Measurements from ENCODE around the gene CAPRIN1. TPM values are rescaled to one million over a fixed set of nuclear protein-coding genes. Genes with fewer than 3 reads are reported as not detected.

The CAPRIN1 gene
- total and polyA plus RNA-seq, 2 of the 8 experiments (the other 6 are each of a cell fraction or from before 2014, with no cell fraction given) = 221 to 317 TPM

DNA sequence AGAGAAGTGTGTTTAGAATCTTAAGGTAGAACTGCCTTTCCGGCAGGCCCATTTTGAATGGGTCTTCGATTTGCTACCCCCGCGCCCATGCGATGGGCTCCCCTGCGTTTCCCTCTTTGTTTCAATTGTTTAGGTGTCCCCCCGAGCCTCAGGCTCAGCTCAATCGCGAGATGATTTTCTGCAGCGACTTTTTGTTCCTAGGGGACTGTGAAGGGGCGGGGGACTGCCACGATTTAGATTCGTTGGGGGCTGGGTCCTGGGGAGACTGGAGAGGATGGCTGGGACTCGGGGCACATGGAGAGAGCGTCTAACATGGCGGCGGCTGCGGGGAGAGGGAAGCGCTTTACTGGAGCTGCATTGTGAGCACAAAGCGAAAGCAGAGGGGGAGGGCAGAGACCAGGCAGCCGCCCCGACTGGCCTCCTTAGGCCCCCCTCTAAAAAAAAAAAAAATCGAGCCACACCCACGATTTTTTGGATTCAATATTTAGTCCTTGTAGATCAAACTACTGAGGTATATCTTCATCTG lies 1.7 kb downstream of the CAPRIN1 start:
- Histone ChIP-seq H3K18ac (ENCODE audit: extremely low read depth, low read length) (peak overlapping the region; percentile 96; the same call in 1 of the 2 replicates), H3K27me3 (replicated peaks in 1 of 4; ENCODE audit: control insufficient read depth in 3 of 4, extremely low read depth in 1 of 4, insufficient read depth in 3 of 4, low read length in 3 of 4) (no peaks in the 10 kb centered on the region), H3K23ac (ENCODE audit: insufficient read length) (no peak overlapping the region), H3K79me1 (ENCODE audit: low read depth, low read length) (no peaks in the 10 kb centered on the region), H3K79me2 (ENCODE audit: control insufficient read depth in 1 of 2, insufficient read depth in 2 of 2, low read length in 2 of 2) (peaks cover 52 to 61% of the 10 kb centered on the region in 2 experiments), H2BK20ac (ENCODE audit: low read length) (no peak overlapping the region), H4K8ac (ENCODE audit: extremely low read depth, insufficient read depth, low read length) (peak overlapping the region; percentile 96), H3K9ac (replicated peaks in 1 of 4; ENCODE audit: extremely low read depth in 1 of 4, low read depth in 3 of 4, low read length in 3 of 4) (peak overlapping the region; percentile 88 to 98 (median 96)), H2BK12ac (ENCODE audit: low read depth, low read length) (peak overlapping the region; percentile 9; the same call in 1 of the 2 replicates), H4K91ac (replicated peaks; ENCODE audit: insufficient read length, low read length) (peak overlapping the region; percentile 84), H3K36me3 (ENCODE audit: control insufficient read depth in 2 of 4, insufficient read depth in 4 of 4, low read length in 3 of 4) (peaks cover 0 to 26% (median 4%) of the 10 kb centered on the region in 4 experiments; a peak in 3 of 8 replicates), H3K27ac (ENCODE audit: low read depth, low read length) (peak overlapping the region; percentile 85), H4K20me1 (replicated peaks in 1 of 2; ENCODE audit: control insufficient read depth in 1 of 2, insufficient read depth in 2 of 2, low read length in 2 of 2) (peaks cover 9 to 10% of the 10 kb centered on the region in 2 experiments), H4K5ac (ENCODE audit: insufficient read length, low read depth, low read length) (peak overlapping the region; percentile 74), H3K4me3 (ENCODE audit: extremely low read depth in 1 of 4, insufficient read depth in 2 of 4, low read depth in 3 of 4, low read length in 4 of 4) (peak overlapping the region; percentile 86 to 96 (median 94)), H3K4ac (replicated peaks; ENCODE audit: insufficient read length, low read depth, low read length) (peak overlapping the region; percentile 87), H3K56ac (replicated peaks; ENCODE audit: insufficient read length, low read depth, low read length) (peak overlapping the region; percentile 86), H2BK15ac (ENCODE audit: low read length) (no peak overlapping the region), H3K4me2 (ENCODE audit: insufficient read depth in 1 of 2, low read depth in 2 of 2, low read length in 2 of 2) (peak overlapping the region; percentile 57 to 71), H3K23me2 (ENCODE audit: low read depth, low read length) (no peaks in the 10 kb centered on the region), H3K14ac (ENCODE audit: insufficient read length) (no peak overlapping the region), H2BK5ac (ENCODE audit: low read depth, low read length) (peak overlapping the region; percentile 95), H2AFZ (ENCODE audit: low read length) (no peak overlapping the region), H3K9me3 (ENCODE audit: insufficient read depth in 2 of 2, low read depth in 1 of 2, low read length in 1 of 2) (no peaks in the 10 kb centered on the region; a peak in 1 of 4 replicates), H2AK5ac (ENCODE audit: low read depth, low read length) (peak overlapping the region; percentile 79; the same call in 1 of the 2 replicates), H3K4me1 (replicated peaks in 1 of 4; ENCODE audit: control insufficient read depth in 3 of 4, insufficient read depth in 4 of 4, low read length in 3 of 4) (peaks cover 0 to 7% (median 3%) of the 10 kb centered on the region in 4 experiments; a peak in 4 of 7 replicates), H2BK120ac (replicated peaks; ENCODE audit: low read depth, low read length) (peak overlapping the region; percentile 3)
- ChIA-PET POLR2A (ENCODE audit: partially characterized antibody) (interaction anchor here (0.8 to 13.0 kb wide), 15 partner anchors 14 to 305 kb away, joined by 3 to 176 read pairs (median 3); partner anchors contain the start of genes ABTB2 and NAT10), CTCF (ENCODE audit: partially characterized antibody) (interaction anchor here (1.4 kb wide), 1 partner anchor 35 kb away, joined by 3 read pairs; no protein-coding TSS in a partner anchor)
- 1% methylated on average over 23 of the region's 24 CpGs; no CpG with 5 or more reads in 1 of the 2 experiments for WGBS, 2 experiments (ENCODE audit: extremely low coverage in 1 of 2, insufficient coverage in 1 of 2, insufficient read length in 1 of 2, insufficient replicate concordance in 2 of 2, low coverage in 1 of 2, low lambda C conversion rate in 2 of 2, missing lambda C conversion rate in 1 of 2)
- FAIRE-seq (no peak), DNase-seq (ENCODE audit: low read depth in 1 of 2, low spot score in 2 of 2) (peak in 1 of 2 experiments; percentile 67)
- TF ChIP-seq POU5F1 (IDR thresholded peaks at IDR 0.05; ENCODE audit: low read depth, low read length) (no peak), RNF2 (IDR thresholded peaks at IDR 0.05; ENCODE audit: borderline replicate concordance, low read depth, low read length, missing control alignments, poor library complexity, severe bottlenecking) (no peak), POLR2AphosphoS5 (IDR thresholded peaks at IDR 0.05; ENCODE audit: low read depth, low read length) (peak; percentile 58; the same call in 1 of the 2 replicates), TBP (IDR thresholded peaks at IDR 0.05; ENCODE audit: low read depth, low read length) (peak; percentile 65), PHF8 (conservative IDR thresholded peaks at IDR 0.05; ENCODE audit: low read depth, low read length) (peak; percentile 37), EGR1 (IDR thresholded peaks at IDR 0.05; ENCODE audit: borderline replicate concordance, low read depth, low read length) (no peak), ZNF274 (IDR thresholded peaks at IDR 0.05; ENCODE audit: borderline replicate concordance, extremely low read depth, low read length) (no peak), CBX8 (IDR thresholded peaks at IDR 0.05; ENCODE audit: borderline replicate concordance, low read depth, low read length) (no peak)
- TF ChIP-seq, protein P1, sequence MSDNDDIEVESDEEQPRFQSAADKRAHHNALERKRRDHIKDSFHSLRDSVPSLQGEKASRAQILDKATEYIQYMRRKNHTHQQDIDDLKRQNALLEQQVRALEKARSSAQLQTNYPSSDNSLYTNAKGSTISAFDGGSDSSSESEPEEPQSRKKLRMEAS (IDR thresholded peaks at IDR 0.05) = peak; percentile 88
